Activated T-cell treated with anti-CD3 and anti-CD28 coated beads, Interleukin-2, amount 50 U/mL, for 72 hours (primary cell): Measurements from ENCODE around the gene ECEL1. TPM values are rescaled to one million over a fixed set of nuclear protein-coding genes. Genes with fewer than 3 reads are reported as not detected.
"Not testable (repeated sequence)": the region's sequence is repeated elsewhere in the genome, so short reads cannot be mapped to it uniquely, and the experiment has no call there.

ENCODE experiments used
- ATAC-seq, 2 donors: fragments of 150-1000 bp; cut with Tn5 transposase; replicated peaks in 1 of 2; 2 replicates each; pipeline ENCODE4 v1.10.0; 2021; ENCODE audit warnings: moderate library complexity in 2 of 2, mild to moderate bottlenecking in 1 of 2
- DNase-seq, 2 donors: peaks; one replicate each; pipeline ENCODE4 v3.0.0; 2021 to 2022; ENCODE audit warnings: mixed read lengths in 1 of 2
- H3K27ac Mint-ChIP-seq: one replicate; pipeline ENCODE4 v1.8.0; 2022; ENCODE audit warnings: mild to moderate bottlenecking, moderate library complexity, mixed read lengths
- H3K27me3 Mint-ChIP-seq: one replicate; pipeline ENCODE4 v1.8.0; 2022; ENCODE audit warnings: low read depth, mixed read lengths
- H3K36me3 Mint-ChIP-seq, 2 donors: one replicate each; pipeline ENCODE4 v1.8.0; 2022; ENCODE audit warnings: mixed read lengths in 2 of 2, mild to moderate bottlenecking in 1 of 2; ENCODE audit not compliant: insufficient read depth in 2 of 2
- H3K4me1 Mint-ChIP-seq: one replicate; pipeline ENCODE4 v1.8.0; 2022; ENCODE audit warnings: low read depth, mixed read lengths
- H3K4me3 Mint-ChIP-seq, 2 donors: one replicate each; pipeline ENCODE4 v1.8.0; 2022; ENCODE audit warnings: mild to moderate bottlenecking in 2 of 2, mixed read lengths in 2 of 2, moderate library complexity in 2 of 2
- H3K9me3 Mint-ChIP-seq, 2 donors: one replicate each; pipeline ENCODE4 v1.8.0; 2022; ENCODE audit warnings: mixed read lengths in 2 of 2
- total RNA-seq, 2 donors: library from RNA; stranded (reverse); gene quantifications; one replicate each; pipeline ENCODE4 v1.2.3, GENCODE V29; 2022

ECEL1 gene, protein sequence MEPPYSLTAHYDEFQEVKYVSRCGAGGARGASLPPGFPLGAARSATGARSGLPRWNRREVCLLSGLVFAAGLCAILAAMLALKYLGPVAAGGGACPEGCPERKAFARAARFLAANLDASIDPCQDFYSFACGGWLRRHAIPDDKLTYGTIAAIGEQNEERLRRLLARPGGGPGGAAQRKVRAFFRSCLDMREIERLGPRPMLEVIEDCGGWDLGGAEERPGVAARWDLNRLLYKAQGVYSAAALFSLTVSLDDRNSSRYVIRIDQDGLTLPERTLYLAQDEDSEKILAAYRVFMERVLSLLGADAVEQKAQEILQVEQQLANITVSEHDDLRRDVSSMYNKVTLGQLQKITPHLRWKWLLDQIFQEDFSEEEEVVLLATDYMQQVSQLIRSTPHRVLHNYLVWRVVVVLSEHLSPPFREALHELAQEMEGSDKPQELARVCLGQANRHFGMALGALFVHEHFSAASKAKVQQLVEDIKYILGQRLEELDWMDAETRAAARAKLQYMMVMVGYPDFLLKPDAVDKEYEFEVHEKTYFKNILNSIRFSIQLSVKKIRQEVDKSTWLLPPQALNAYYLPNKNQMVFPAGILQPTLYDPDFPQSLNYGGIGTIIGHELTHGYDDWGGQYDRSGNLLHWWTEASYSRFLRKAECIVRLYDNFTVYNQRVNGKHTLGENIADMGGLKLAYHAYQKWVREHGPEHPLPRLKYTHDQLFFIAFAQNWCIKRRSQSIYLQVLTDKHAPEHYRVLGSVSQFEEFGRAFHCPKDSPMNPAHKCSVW
- 1 to 10 TPM; 1.8 to 2.5 TPM for total RNA-seq

DNA sequence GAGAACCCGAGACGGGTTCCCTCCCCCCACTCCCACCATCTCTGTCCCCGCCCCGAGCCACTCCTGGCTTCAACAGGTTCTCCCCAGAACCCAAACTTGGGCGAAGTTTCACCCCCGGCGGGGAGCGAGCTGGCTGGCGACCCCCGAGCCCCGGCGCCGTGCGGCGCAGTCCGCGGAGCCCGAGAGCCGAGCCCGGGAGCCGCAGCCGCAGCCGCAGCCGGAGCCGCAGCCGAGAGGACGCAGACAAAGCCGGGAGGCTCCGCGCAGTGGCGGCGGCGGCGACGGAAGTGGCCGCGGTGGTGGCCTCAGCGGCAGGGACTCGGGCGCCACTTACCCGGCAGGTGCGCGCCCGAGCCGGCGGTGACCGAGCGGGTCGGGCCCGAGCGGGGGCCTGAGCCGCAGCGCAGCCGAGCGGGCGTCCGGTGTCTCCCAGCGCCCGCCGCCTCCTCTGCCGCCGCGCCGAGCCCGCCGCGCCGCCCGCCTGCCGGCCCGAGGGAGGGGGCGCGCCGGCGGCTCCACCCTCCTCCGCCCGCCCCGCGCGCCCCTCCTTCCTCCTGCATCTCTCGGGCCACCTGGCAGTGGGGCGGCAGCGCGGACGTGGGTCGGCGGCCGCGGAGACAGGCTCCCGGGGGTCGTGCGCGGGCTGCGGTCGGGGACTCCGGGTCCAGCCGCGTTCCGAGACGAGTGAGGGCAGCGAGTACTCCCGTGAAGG is at the start of gene ECEL1:
Gene ECEL1 (minus strand): TSS at position 450 of the 712 bp plus-strand sequence. CDS start 1,181 bp downstream, outside the sequence.
- ATAC-seq (peak; percentile 34 to 51), DNase-seq (peak; percentile 14 to 26)
- Mint-ChIP-seq H3K27me3 (peaks cover 34% of the 10 kb centered on the region), H3K36me3 (no peaks in the 10 kb centered on the region), H3K9me3 (no peaks in the 10 kb centered on the region), H3K4me1 (no peaks in the 10 kb centered on the region), H3K27ac (no peak within 1 kb of the TSS), H3K4me3 (peak within 1 kb of the TSS; percentile 46 to 59)

DNA sequence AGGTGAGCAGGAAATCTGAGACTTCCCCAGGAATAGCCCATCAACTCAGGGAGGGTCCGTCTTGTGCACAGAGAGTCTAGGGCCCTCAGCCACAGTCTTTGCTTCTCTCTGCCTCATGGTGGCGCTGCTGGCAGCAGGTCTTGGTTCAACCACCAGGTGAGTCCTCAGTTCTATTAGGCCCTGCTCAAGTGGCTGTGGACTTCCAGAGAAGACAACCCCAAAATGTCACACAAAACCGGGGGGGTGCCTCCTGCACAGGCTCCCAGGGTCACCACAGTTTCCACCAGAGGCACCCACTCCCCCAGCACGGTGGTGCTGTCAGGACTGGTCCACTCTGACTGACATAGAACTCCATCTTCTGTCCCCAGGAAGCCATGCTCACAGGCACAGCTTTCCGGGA is 49.4 kb upstream of the ECEL1 start:
- peak; percentile 29 to 31 for DNase-seq
- H3K36me3 Mint-ChIP-seq: no peaks in the 10 kb centered on the region

DNA sequence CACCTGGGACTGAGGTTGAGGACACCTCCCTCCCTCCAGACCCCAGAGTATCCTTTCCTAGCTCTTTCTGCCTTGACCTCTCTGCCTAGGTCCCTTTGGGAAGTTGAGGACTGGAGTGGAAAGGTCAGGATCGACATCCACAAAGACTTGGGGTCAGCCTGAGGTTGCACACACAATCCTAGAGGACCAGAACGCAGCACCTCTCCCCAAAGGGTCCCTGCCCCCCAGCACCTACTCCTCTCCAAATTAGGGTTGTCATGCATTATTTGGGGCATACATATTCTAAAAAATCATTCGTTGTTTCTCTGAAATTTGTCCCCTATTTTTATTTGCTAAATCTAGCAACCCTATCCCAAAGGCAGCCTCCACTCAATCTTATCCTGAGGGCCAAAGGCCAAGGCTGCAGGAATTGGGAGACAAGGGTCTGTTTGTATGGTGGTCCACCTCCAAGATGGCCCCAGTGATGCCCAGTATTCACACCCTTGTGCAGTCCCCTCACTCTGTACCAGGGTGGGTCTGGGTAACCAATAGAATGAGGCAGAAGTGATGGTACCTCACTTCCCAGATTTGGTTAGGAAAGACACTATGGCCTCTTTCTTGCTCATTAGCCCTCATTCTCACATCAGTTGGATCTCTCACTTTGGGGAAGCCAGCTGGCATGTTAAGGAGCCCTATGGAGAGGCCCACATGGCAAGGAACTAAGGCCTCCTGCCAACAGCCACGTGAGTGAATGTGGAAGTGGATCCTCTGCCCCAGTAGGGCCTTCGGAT is 48.3 kb upstream of the ECEL1 start:
- no peaks in the 10 kb centered on the region for H3K36me3 Mint-ChIP-seq
- no peak for DNase-seq

More for the DNA sequence above, 49.4 kb upstream of the ECEL1 start:
- no peaks in the 10 kb centered on the region for H3K9me3 Mint-ChIP-seq
- peak; percentile 39 to 56 for ATAC-seq
- peaks cover 25% of the 10 kb centered on the region for H3K27me3 Mint-ChIP-seq
- peaks cover 5% of the 10 kb centered on the region for H3K4me1 Mint-ChIP-seq
- no peak overlapping the region for H3K27ac Mint-ChIP-seq
- H3K4me3 Mint-ChIP-seq: no peak overlapping the region

DNA sequence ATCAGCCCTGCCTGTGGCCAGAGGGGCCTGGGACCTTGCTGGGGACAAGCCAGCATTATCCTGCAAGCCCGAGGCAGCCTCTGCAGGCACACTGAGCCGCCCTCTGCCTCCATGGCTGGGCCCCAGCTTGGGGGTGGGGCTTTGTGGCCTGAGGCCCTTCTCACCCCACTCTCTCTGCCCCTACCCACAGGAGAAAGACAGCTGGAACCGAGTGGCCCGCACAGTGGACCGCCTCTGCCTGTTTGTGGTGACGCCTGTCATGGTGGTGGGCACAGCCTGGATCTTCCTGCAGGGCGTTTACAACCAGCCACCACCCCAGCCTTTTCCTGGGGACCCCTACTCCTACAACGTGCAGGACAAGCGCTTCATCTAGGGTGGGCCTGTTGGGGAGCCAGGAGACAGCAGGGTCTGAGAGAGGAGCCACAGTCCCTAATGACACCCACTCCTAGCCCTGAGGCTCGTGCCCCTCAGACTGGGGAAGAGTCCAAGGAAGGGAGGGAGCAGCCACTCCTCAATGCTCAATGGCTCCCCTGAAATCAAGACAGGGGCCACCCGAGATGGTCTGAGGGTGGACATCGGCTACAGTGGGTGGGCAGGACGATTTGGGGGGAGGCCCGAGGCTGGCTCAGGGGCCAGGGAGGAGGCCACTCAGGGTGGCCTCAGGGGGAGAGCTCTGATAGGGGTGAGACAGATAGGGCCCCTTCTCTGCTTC is 47.5 kb upstream of the ECEL1 start:
- Mint-ChIP-seq H3K27me3 (peaks cover 25% of the 10 kb centered on the region), H3K4me3 (no peak overlapping the region)
- DNase-seq: no peak

More for the DNA sequence above, 48.3 kb upstream of the ECEL1 start:
- no peak for ATAC-seq
- Mint-ChIP-seq H3K27me3 (peaks cover 25% of the 10 kb centered on the region), H3K4me1 (peaks cover 5% of the 10 kb centered on the region), H3K4me3 (no peak overlapping the region), H3K27ac (no peak overlapping the region), H3K9me3 (no peaks in the 10 kb centered on the region)

DNA sequence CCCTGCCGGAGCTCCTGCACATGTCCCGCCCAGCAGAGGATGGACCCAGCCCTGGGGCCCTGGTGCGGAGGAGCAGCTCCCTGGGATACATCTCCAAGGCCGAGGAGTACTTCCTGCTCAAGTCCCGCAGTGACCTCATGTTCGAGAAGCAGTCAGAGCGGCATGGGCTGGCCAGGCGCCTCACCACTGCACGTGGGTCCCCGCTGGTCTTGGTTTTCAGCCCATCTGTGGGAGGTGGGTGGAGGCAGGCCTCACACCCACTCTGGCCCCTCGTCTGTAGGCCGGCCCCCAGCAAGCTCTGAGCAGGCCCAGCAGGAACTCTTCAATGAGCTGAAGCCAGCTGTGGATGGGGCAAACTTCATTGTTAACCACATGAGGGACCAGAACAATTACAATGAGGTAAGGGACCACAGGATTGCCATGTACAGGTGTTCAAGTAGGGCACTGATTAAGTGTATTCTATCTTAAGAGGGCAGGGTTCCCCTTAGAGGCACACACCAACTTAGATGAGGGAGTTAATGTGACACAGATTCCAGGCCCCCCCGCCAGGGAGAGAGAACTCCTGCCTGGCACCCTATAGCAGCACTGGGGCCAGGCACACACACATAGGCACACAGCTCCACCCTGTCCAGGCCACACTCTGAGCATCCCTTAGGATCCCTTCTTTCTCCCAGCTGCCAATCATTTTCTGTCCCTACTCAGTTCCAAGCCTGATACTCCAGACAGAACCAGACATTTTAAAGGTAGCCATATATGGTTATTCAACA is 46.5 kb upstream of the ECEL1 start:
- no peak for ATAC-seq
- Mint-ChIP-seq H3K4me1 (peaks cover 6% of the 10 kb centered on the region), H3K27ac (no peak overlapping the region), H3K4me3 (no peak overlapping the region), H3K27me3 (peaks cover 27% of the 10 kb centered on the region), H3K9me3 (no peaks in the 10 kb centered on the region), H3K36me3 (no peaks in the 10 kb centered on the region)
- DNase-seq: no peak

More for the DNA sequence above, 47.5 kb upstream of the ECEL1 start:
- no peaks in the 10 kb centered on the region for H3K9me3 Mint-ChIP-seq
- H3K36me3 Mint-ChIP-seq: no peaks in the 10 kb centered on the region
- ATAC-seq: no peak
- H3K27ac Mint-ChIP-seq: no peak overlapping the region
- H3K4me1 Mint-ChIP-seq: peaks cover 5% of the 10 kb centered on the region

DNA sequence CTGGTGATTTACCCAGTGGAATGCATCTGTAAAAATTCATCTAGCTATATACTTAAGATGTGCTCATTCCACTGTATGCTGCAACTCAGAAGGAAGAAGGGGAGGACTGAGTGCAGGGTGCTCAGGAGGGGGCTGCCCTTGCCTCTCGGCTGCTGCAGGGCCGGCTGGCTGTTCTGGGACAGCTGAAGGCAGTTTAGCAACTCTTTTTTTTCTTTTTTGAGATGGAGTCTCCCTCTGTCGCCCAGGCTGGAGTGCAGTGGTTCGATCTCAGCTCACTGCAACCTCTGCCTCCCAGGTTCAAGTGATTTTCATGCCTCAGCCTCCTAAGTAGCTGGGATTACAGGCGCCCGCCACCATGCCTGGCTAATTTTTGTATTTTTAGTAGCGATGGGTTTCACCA is 45.2 kb upstream of the ECEL1 start:
- H3K27me3 Mint-ChIP-seq: peaks cover 32% of the 10 kb centered on the region
- H3K27ac Mint-ChIP-seq, DNase-seq, H3K4me1 Mint-ChIP-seq, H3K36me3 Mint-ChIP-seq, H3K4me3 Mint-ChIP-seq, H3K9me3 Mint-ChIP-seq, ATAC-seq: not testable (repeated sequence)

DNA sequence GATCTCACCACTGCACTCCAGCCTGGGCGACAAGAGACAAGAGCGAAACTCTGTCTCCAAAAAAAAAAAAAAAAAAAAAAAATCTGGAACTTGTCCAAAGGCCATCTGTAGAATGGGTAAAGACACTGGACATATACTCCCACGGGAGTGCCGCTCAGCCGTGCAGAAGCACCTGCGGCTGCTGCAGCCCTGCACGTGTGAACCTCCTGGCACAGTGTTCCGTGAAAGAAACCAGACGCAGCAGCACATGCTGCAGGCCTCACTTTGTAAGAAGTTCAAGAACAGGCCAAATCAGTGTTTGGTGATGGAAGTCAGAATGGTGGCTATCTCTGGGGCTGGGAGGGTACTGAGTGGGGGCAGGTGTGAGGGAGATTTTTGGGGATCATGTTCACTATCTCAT is 44.8 kb upstream of the ECEL1 start:
- Mint-ChIP-seq H3K4me1 (peaks cover 7% of the 10 kb centered on the region), H3K27me3 (peaks cover 33% of the 10 kb centered on the region), H3K9me3 (no peaks in the 10 kb centered on the region), H3K27ac (no peak overlapping the region), H3K36me3 (no peaks in the 10 kb centered on the region), H3K4me3 (no peak overlapping the region)
- DNase-seq (no peak), ATAC-seq (no peak)

DNA sequence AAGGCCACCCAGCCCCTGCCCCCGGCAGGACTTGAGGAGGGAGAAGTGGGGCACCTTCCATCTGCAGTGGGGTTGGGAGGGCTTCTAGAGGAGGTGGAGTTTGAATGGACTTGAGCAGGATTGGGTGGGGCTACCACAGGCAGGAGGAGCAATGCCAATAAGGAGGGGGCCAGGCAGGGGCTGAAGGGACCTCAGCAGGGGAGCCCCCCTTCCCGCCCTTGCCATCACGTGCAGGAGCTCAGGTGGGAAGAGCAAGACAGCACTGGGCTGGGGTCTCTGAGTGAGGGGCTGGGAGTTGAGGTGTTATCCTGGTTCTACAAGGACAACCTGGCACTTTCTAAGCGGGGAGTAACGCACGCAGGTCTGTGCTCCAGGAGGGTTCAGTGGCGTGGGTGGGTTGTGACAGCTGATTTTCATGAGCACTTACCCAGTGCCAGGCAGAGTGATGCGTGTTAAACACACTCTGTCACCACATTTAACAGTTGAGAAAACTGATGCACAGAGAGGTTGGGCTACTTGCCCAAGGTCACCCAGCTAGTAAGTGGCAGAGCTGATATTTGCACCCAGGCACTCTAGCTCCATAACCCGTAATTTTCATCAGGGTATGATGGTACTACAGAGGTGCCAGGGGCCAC is 43.1 kb upstream of the ECEL1 start:
- H3K27me3 Mint-ChIP-seq: peaks cover 21% of the 10 kb centered on the region
- no peaks in the 10 kb centered on the region for H3K36me3 Mint-ChIP-seq
- peaks cover 7% of the 10 kb centered on the region for H3K4me1 Mint-ChIP-seq
- ATAC-seq (no peak), DNase-seq (no peak)
- no peak overlapping the region for H3K27ac Mint-ChIP-seq
- H3K4me3 Mint-ChIP-seq: no peak overlapping the region
- no peaks in the 10 kb centered on the region for H3K9me3 Mint-ChIP-seq

DNA sequence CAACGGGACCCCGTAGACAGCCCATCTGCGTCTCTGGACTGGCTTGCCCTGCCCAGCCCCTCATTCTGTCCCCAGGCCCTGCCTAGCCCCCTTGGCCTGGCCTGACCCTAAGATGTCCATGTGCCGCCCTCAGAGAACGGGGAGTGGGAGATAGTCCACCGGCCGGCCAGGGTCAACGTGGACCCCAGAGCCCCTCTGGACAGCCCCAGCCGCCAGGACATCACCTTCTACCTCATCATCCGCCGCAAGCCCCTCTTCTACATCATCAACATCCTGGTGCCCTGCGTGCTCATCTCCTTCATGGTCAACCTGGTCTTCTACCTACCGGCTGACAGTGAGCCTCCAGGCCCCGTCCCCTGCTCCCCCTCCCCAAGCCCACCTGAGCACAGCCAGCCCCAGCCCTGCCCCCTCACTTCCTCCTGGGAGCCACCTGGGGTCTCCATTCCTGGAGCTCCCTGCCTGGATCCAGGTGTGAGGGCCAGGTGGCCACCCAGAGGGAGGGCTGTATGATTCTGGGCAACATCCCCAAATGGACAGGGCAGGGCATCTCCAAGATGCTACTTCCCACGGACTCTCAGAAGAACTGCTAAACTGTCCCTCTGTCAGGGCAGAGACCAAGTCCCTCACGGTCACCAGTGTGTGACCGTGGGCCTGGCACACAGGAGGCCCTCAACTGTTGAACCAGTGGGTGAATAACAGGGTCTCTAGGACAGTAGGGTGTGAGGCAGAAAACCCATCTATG is 42.3 kb upstream of the ECEL1 start:
- no peaks in the 10 kb centered on the region for H3K36me3 Mint-ChIP-seq
- no peak overlapping the region for H3K4me3 Mint-ChIP-seq
- peaks cover 21% of the 10 kb centered on the region for H3K27me3 Mint-ChIP-seq
- ATAC-seq (no peak), DNase-seq (no peak)
- no peaks in the 10 kb centered on the region for H3K9me3 Mint-ChIP-seq
- H3K4me1 Mint-ChIP-seq: peaks cover 7% of the 10 kb centered on the region
- no peak overlapping the region for H3K27ac Mint-ChIP-seq

DNA sequence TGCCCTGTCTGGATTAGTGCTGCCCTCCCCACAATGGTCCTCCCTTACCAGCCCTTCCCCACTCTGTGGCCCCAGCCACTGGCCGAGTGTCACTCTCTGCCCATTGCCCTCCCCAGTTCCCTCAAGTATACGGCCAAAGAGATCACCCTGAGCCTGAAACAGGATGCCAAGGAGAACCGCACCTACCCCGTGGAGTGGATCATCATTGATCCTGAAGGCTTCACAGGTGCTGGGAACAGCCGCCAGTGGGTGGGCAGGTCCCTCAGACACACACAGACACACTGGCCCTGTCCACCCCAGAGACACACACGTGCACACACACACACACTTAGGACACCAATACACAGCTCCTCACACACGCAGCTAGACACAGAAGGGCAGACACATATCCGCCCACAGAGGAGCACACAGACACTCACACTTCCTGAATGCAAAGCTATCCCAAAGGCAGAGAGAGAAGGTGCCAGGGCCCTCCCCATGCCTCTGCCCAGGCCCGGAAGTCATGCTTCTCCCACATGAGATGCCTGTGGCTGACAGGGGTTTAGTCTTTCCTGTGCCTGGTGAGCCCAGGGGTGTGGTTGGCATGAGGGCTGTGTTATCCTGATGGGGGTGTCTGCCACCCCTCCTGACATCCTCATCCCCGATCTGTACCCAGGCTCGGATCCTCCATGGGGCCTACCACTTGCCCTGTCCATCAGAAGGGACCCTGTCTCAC is 41.3 kb upstream of the ECEL1 start:
- Mint-ChIP-seq H3K27me3 (peaks cover 27% of the 10 kb centered on the region), H3K4me1 (peaks cover 7% of the 10 kb centered on the region), H3K36me3 (no peaks in the 10 kb centered on the region), H3K27ac (no peak overlapping the region), H3K9me3 (no peaks in the 10 kb centered on the region), H3K4me3 (no peak overlapping the region)
- DNase-seq (no peak), ATAC-seq (peak; percentile 10 to 20)
